Vagina (tissue), 2 donors: Measurements from ENCODE around the gene CERS1. TPM values are rescaled to one million over a fixed set of nuclear protein-coding genes. Genes with fewer than 3 reads are reported as not detected.

ENCODE experiments used
- DNase-seq, 2 donors: peaks; one replicate each; pipeline ENCODE4 v3.0.0-alpha.2; 2017; ENCODE audit errors: extremely low spot score in 2 of 2
- H3K27ac ChIP-seq: fragments of 200-600 bp; sonication (generic); one replicate; pipeline ENCODE4 v1.5.1; 2019
- H3K27me3 ChIP-seq: fragments of 200-600 bp; sonication (generic); one replicate; pipeline ENCODE4 v1.5.1; 2019
- H3K36me3 ChIP-seq, 2 donors: fragments of 200-600 bp; sonication (generic); one replicate each; pipeline ENCODE4 v1.5.1; 2017 to 2019
- H3K4me1 ChIP-seq: fragments of 200-600 bp; sonication (generic); one replicate; pipeline ENCODE4 v1.5.1; 2019
- H3K4me3 ChIP-seq, 2 donors: fragments of 200-600 bp; sonication (generic); 1 replicate in 1 of 2; 2 replicates in 1 of 2; pipeline ENCODE4 v1.5.1; 2016 to 2019
- H3K9me3 ChIP-seq: fragments of 200-600 bp; sonication (generic); one replicate; pipeline ENCODE4 v1.5.1; 2019
- CTCF ChIP-seq, 3 experiments: fragments of 450-650 bp in 2 of 3; fragments of 200-600 bp in 1 of 3; sonication (generic) in 1 of 3; IDR thresholded peaks; one replicate each; pipeline ENCODE4 v1.5.1; 2017 to 2019; ENCODE audit warnings: antibody characterized with exemption in 3 of 3, mild to moderate bottlenecking in 2 of 3, moderate library complexity in 2 of 3
- POLR2A ChIP-seq, 2 donors: fragments of 450-650 bp; IDR thresholded peaks; one replicate each; pipeline ENCODE4 v1.6.1; 2017; ENCODE audit warnings: antibody characterized with exemption in 2 of 2, mild to moderate bottlenecking in 2 of 2, moderate library complexity in 2 of 2
- POLR2AphosphoS5 ChIP-seq, 2 donors: sonication (generic); formaldehyde crosslinking; IDR thresholded peaks; one replicate each; pipeline ENCODE4 v1.9.0; 2017; ENCODE audit warnings: antibody characterized with exemption in 2 of 2, mild to moderate bottlenecking in 2 of 2, low read depth in 1 of 2; ENCODE audit not compliant: insufficient read depth in 1 of 2
- intact Hi-C: fragments of 100-400 bp; cut with DNase I; formaldehyde crosslinking; loops from one replicate; pipeline ENCODE4 v1.15.1; 2023
- total RNA-seq: library from RNA; depleted of rRNA; stranded (reverse); fragments of >200 nt; gene quantifications from one replicate; pipeline ENCODE4 v1.2.3, GENCODE V29; 2016

Gene CERS1
- total RNA-seq, 1 donor from 2014 or later = 0.49 TPM

GRCh38 chr19:18898081-18898606 is 2.2 kb upstream of the CERS1 start:
- H3K4me3 ChIP-seq = no peak overlapping the region
- intact Hi-C loops = no loop called here
- no peak overlapping the region for H3K27ac ChIP-seq
- H3K9me3 ChIP-seq = no peaks in the 10 kb centered on the region
- H3K36me3 ChIP-seq = peaks cover 0 to 23% of the 10 kb centered on the region in 2 donors
- TF ChIP-seq POLR2A (IDR thresholded peaks at IDR 0.05) (no peak), CTCF (IDR thresholded peaks at IDR 0.05) (no peak), POLR2AphosphoS5 (IDR thresholded peaks at IDR 0.05; ENCODE audit: insufficient read depth in 1 of 2, low read depth in 1 of 2) (no peak)
- peaks cover 24% of the 10 kb centered on the region for H3K4me1 ChIP-seq
- DNase-seq = no peak
- H3K27me3 ChIP-seq = peaks cover 5% of the 10 kb centered on the region

GRCh38 chr19:18897094-18898029 is 1.4 kb upstream of the CERS1 start:
- Histone ChIP-seq H3K9me3 (no peaks in the 10 kb centered on the region), H3K36me3 (peaks cover 0 to 23% of the 10 kb centered on the region in 2 donors), H3K27me3 (peaks cover 5% of the 10 kb centered on the region), H3K4me3 (no peak overlapping the region), H3K27ac (no peak overlapping the region), H3K4me1 (peaks cover 24% of the 10 kb centered on the region)
- intact Hi-C loops = no loop called here
- no peak for TF ChIP-seq CTCF (IDR thresholded peaks at IDR 0.05)
- TF ChIP-seq POLR2AphosphoS5 (IDR thresholded peaks at IDR 0.05; ENCODE audit: insufficient read depth in 1 of 2, low read depth in 1 of 2) = no peak
- TF ChIP-seq POLR2A (IDR thresholded peaks at IDR 0.05) = no peak
- no peak for DNase-seq

GRCh38 chr19:18896421-18896841 is 473 bp upstream of the CERS1 start:
- peaks cover 0 to 21% of the 10 kb centered on the region in 2 donors for H3K36me3 ChIP-seq
- H3K27ac ChIP-seq = no peak overlapping the region
- peaks cover 24% of the 10 kb centered on the region for H3K4me1 ChIP-seq
- TF ChIP-seq POLR2AphosphoS5 (IDR thresholded peaks at IDR 0.05; ENCODE audit: insufficient read depth in 1 of 2, low read depth in 1 of 2) (no peak), CTCF (IDR thresholded peaks at IDR 0.05) (no peak), POLR2A (IDR thresholded peaks at IDR 0.05) (no peak)
- no peak for DNase-seq
- intact Hi-C loops = no loop called here
- H3K4me3 ChIP-seq = peak overlapping the region; percentile 16 to 24
- no peaks in the 10 kb centered on the region for H3K9me3 ChIP-seq
- peaks cover 5% of the 10 kb centered on the region for H3K27me3 ChIP-seq

- no peak for TF ChIP-seq CTCF (IDR thresholded peaks at IDR 0.05)
- TF ChIP-seq POLR2AphosphoS5 (IDR thresholded peaks at IDR 0.05; ENCODE audit: insufficient read depth in 1 of 2, low read depth in 1 of 2) = no peak
- no peak for TF ChIP-seq POLR2A (IDR thresholded peaks at IDR 0.05)
- peaks cover 0 to 10% of the 10 kb centered on the region in 2 donors for H3K36me3 ChIP-seq
- no peak overlapping the region for H3K27ac ChIP-seq
- peaks cover 24% of the 10 kb centered on the region for H3K4me1 ChIP-seq
- no peaks in the 10 kb centered on the region for H3K9me3 ChIP-seq
- peaks cover 5% of the 10 kb centered on the region for H3K27me3 ChIP-seq
- no peak for DNase-seq
- intact Hi-C loops = no loop called here
- H3K4me3 ChIP-seq = peak overlapping the region; percentile 42 to 46
Observed at GRCh38 chr19:18895038-18895823, 727 bp downstream of the CERS1 start.
